Cardiac muscle cell (in vitro differentiated cells and primary cell): ENCODE data around the gene REC8. TPM values are rescaled to one million over a fixed set of nuclear protein-coding genes. Genes with fewer than 3 reads are reported as not detected.
A peak's percentile ranks its signal among the peaks of the same experiment; 100 is the strongest.

Experiments used
- DNase-seq, 2 donors: peaks; one replicate each; pipeline versions ENCODE4 v3.0.0 to v3.0.0-alpha.2; 2010 to 2017; ENCODE audit warnings: low read depth in 1 of 2, low spot score in 1 of 2
- H3K27ac ChIP-seq: fragments of 200-600 bp; sonication (generic); 2 replicates; pipeline ENCODE4 v1.5.1; 2016
- H3K27me3 ChIP-seq: fragments of 200-600 bp; sonication (generic); 2 replicates; pipeline ENCODE4 v1.6.0; 2016; ENCODE audit warnings: control low read depth
- H3K36me3 ChIP-seq: fragments of 200-600 bp; sonication (generic); 2 replicates; pipeline ENCODE4 v1.5.1; 2016; ENCODE audit warnings: control low read depth
- H3K4me1 ChIP-seq: fragments of 200-600 bp; sonication (generic); 2 replicates; pipeline ENCODE4 v1.8.1; 2017; ENCODE audit warnings: low read depth, mild to moderate bottlenecking, mixed run types
- H3K4me3 ChIP-seq: fragments of 200-600 bp; sonication (generic); 2 replicates; pipeline ENCODE4 v1.5.1; 2016; ENCODE audit warnings: mild to moderate bottlenecking
- H3K9me3 ChIP-seq: fragments of 200-600 bp; sonication (generic); 2 replicates; pipeline ENCODE4 v1.5.1; 2017; ENCODE audit warnings: low read depth, mild to moderate bottlenecking, control low read depth
- CTCF ChIP-seq: IDR thresholded peaks from 2 replicates; pipeline ENCODE4 v1.5.1; 2012; ENCODE audit warnings: low read depth, mild to moderate bottlenecking, low read length
- polyA plus RNA-seq: library from polyadenylated mRNA; unstranded; fragments of >200 nt; fragmentation: Nextera tagmentation; extraction: Ambion mirVana; gene quantifications from 2 replicates; pipeline ENCODE4 v1.2.1, GENCODE V29; 2016
- total RNA-seq: library from RNA; depleted of rRNA; stranded (reverse); fragments of >200 nt; gene quantifications from 2 replicates; pipeline ENCODE4 v1.2.3, GENCODE V29; 2016

Gene REC8
- total and polyA plus RNA-seq, 2 experiments from 2014 or later = 20.3 to 38.8 TPM

- no peak for TF ChIP-seq CTCF
- no peaks in the 10 kb centered on the region for H3K27me3 ChIP-seq
- peak overlapping the region; percentile 70 for H3K4me3 ChIP-seq
- DNase-seq = no peak
- H3K27ac ChIP-seq = no peak overlapping the region
- peaks cover 15% of the 10 kb centered on the region for H3K36me3 ChIP-seq
- H3K4me1 ChIP-seq = peaks cover 10% of the 10 kb centered on the region
- no peaks in the 10 kb centered on the region for H3K9me3 ChIP-seq
These were observed 32.5 kb upstream of the REC8 start for GRCh38 chr14:24139272-24139934.

- Histone ChIP-seq H3K27me3 (no peaks in the 10 kb centered on the region), H3K4me3 (peak within 1 kb of the TSS; percentile 70), H3K9me3 (no peaks in the 10 kb centered on the region), H3K27ac (peak within 1 kb of the TSS; percentile 87), H3K4me1 (peaks cover 15% of the 10 kb centered on the region), H3K36me3 (peaks cover 15% of the 10 kb centered on the region)
- peak; percentile 100 for DNase-seq
- TF ChIP-seq CTCF = peak; percentile 36
These were observed 30.6 kb upstream of the REC8 start, which contains the start of gene EMC9 for GRCh38 chr14:24141097-24141880. Gene EMC9, minus strand, starts transcription at chr14:24141591. Its CDS starts 287 bp downstream, at chr14:24141304.

- H3K4me1 ChIP-seq = peaks cover 19% of the 10 kb centered on the region
- no peak overlapping the region for H3K27ac ChIP-seq
- H3K9me3 ChIP-seq = no peaks in the 10 kb centered on the region
These were observed 28.4 kb upstream of the REC8 start for GRCh38 chr14:24143511-24143910.

GRCh38 chr14:24144451-24144850 lies 27.4 kb upstream of the REC8 start:
- no peak overlapping the region for H3K27ac ChIP-seq
- no peaks in the 10 kb centered on the region for H3K36me3 ChIP-seq
- H3K4me1 ChIP-seq = peaks cover 17% of the 10 kb centered on the region
- DNase-seq = no peak
- no peak for TF ChIP-seq CTCF
- no peaks in the 10 kb centered on the region for H3K27me3 ChIP-seq
- H3K9me3 ChIP-seq = no peaks in the 10 kb centered on the region
- H3K4me3 ChIP-seq = no peak overlapping the region

More at GRCh38 chr14:24143511-24143910, 28.4 kb upstream of the REC8 start:
- H3K4me3 ChIP-seq = no peak overlapping the region
- TF ChIP-seq CTCF = no peak
- peak in 1 of 2 donors; percentile 8 for DNase-seq
- peaks cover 7% of the 10 kb centered on the region for H3K36me3 ChIP-seq
- no peaks in the 10 kb centered on the region for H3K27me3 ChIP-seq

- peaks cover 10% of the 10 kb centered on the region for H3K4me1 ChIP-seq
- no peak overlapping the region for H3K4me3 ChIP-seq
- no peaks in the 10 kb centered on the region for H3K27me3 ChIP-seq
- H3K27ac ChIP-seq = no peak overlapping the region
- peaks cover 7% of the 10 kb centered on the region for H3K36me3 ChIP-seq
- TF ChIP-seq CTCF = no peak
- DNase-seq = no peak
- H3K9me3 ChIP-seq = no peaks in the 10 kb centered on the region
These were observed 26.7 kb upstream of the REC8 start for GRCh38 chr14:24145219-24145618.
